ENCODE results near the gene KCND3.

- TF ChIP-seq EZH2 (IDR thresholded peaks at IDR 0.05) (no peak), POLR2AphosphoS5 (IDR thresholded peaks at IDR 0.05; ENCODE audit: borderline replicate concordance, low read depth, low read length) (no peak), FOXP2 (optimal IDR thresholded peaks at IDR 0.05; ENCODE audit: control extremely low read depth, extremely low read length, insufficient read depth) (no peak)
These were observed 784 bp upstream of the KCND3 start for GRCh38 chr1:111990026-111990877.

All from SK-N-MC (cell line).